OCI-LY3 (cell line): ENCODE measurements around the gene C16orf86.

Experiments used
- CTCF ChIP-seq: fragments of 200-600, 300-600 bp; sonication (generic); IDR thresholded peaks from 2 replicates; pipeline ENCODE4 v1.5.1; 2014; ENCODE audit warnings: antibody characterized with exemption, low read length, low read depth
- EZH2phosphoT487 ChIP-seq: fragments of 200-600 bp; shearing (Covaris generic); IDR thresholded peaks from 2 replicates; pipeline ENCODE4 v1.6.1; 2018; ENCODE audit warnings: antibody characterized with exemption, mixed run types, low read depth

GRCh38 chr16:67661101-67661761 is 5.4 kb upstream of the C16orf86 start:
- TF ChIP-seq CTCF (no peak), EZH2phosphoT487 (no peak)
